NK-92 treated with Interleukin-12 subunit alpha and Interleukin-12 subunit beta, amount 100 ng/mL, for 24 hours (cell line): ENCODE results near the gene PUDP.
"Not testable (repeated sequence)": the region's sequence is repeated elsewhere in the genome, so short reads cannot be mapped to it uniquely, and the experiment has no call there.

Source experiments
- DNase-seq: peaks from one replicate; lab custom pipeline; 2025; lab: John Stamatoyannopoulos, UW

Gene PUDP

DNA sequence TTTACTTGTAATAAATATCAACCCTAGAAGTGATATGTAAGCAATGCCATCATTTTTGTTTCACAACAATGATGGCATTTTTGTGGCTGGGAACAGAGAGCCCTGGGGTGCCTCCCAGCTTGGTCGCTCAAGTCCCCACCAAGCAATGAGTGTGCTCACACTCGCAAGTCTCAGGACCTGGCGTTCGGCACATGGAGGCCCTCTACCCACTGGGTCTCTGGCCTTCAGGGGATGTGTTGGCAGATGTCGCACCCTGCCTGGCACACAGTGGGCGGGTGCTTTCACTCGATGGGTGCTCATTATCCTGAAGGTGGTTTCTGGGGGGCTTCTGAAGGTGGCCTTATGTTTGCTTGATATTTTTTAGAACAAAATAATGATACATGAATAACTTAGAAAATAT is 75.1 kb downstream of the PUDP start:
- DNase-seq, result no peak

- no peak for DNase-seq
Measured at GRCh38 chrX:7071390-7071789, 76.6 kb downstream of the PUDP start.

GRCh38 chrX:7069556-7069955 is 78.4 kb downstream of the PUDP start:
- DNase-seq, result no peak

GRCh38 chrX:7068939-7069367 is 79.0 kb downstream of the PUDP start:
- DNase-seq, result no peak

DNA sequence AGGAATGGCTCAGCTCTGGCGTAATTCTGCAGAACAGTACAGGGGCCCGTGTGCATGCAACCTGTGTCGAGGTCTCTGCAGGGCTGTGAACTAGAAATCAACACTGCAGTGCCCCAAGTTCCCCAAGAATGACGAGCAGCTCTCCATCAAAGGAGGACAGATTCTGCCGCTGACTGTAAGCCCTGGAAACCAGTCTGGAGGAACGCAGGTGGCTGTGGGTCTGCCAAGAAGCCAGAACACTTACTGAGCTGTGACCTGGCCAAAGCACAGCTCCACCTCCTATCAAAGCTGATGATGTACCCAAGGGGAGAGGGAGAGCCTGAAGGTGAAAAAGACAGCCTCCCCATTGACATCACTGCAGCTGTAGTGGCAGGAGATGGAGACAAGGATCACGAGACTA is 80.7 kb downstream of the PUDP start:
- no peak for DNase-seq

DNA sequence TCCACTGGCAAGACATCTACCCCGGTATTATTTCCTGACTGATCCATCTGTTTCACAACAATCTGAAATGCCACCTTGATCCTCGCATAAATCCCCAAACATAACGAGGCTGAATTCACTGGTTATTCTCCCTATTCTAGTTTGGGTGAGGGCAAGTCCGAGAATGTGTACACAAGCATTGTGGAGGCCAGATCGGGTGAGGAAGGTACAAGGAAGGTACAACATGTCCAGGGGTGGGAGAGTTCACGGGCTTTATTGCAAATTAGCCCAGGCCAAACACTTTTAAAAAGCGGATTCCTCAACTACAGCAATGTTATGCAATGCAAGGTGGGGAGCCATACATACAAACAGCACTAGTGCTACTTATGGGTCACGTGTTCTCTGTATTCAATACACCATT is 82.5 kb downstream of the PUDP start:
- DNase-seq, result no peak

DNA sequence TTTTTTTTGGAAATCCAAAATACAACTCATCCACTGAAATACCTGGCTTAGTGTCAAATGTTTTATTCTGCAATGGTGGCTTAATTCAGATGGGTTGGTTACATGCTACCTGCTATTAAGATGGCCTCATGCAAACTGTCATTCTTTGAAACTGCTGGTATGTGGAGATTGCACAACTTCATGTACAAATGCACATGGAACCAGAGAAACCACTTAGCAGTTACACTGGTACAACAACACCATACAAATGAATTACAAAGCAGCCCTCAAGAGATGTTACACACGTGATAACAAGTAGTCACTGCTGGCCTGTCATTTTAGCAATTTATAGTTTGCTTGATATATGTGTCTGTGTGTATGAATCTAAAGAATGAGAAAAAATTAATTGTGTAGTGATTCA is 85.0 kb downstream of the PUDP start:
- DNase-seq, result no peak

- no peak for DNase-seq
Measured at GRCh38 chrX:7062276-7062675, 85.7 kb downstream of the PUDP start.

DNA sequence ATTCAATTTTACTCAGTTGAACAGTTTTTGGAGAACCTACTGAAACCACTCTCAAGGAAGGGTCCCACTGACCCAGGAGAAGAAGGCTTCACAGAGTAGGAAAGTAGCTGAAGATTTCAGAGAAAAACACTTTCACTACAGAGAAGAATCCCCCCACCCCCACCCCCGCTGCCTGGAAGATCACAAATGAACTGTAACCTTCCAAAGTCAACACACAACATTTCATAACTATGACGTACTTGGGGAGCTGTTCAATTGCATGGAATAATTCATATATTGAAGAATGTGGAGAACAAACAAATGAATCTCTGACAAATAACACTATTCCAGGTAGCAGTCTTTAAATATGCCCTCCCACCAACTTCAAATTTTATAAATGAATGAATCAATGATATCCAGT is 86.5 kb downstream of the PUDP start:
- DNase-seq, result no peak

DNA sequence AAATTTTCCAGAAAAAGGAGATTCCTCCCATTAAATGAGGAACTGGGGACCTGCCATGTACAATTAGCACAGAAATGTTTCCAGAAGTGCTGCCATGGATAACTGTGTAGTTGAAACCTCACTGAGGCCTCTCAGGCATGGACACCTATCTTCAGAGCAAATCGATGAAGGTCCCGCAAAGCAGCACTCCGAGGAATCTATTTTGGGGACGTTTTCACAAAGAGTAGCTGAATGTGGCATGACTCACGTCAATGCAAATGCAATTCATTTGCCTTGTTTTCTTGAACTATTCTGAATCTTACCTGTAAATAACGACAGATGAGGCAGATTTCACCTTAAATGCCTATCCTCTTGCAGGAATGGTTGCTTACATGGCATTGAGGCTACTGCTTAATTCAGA is 87.5 kb downstream of the PUDP start:
- DNase-seq, result no peak

GRCh38 chrX:7059859-7060258 is 88.1 kb downstream of the PUDP start:
- no peak for DNase-seq

DNA sequence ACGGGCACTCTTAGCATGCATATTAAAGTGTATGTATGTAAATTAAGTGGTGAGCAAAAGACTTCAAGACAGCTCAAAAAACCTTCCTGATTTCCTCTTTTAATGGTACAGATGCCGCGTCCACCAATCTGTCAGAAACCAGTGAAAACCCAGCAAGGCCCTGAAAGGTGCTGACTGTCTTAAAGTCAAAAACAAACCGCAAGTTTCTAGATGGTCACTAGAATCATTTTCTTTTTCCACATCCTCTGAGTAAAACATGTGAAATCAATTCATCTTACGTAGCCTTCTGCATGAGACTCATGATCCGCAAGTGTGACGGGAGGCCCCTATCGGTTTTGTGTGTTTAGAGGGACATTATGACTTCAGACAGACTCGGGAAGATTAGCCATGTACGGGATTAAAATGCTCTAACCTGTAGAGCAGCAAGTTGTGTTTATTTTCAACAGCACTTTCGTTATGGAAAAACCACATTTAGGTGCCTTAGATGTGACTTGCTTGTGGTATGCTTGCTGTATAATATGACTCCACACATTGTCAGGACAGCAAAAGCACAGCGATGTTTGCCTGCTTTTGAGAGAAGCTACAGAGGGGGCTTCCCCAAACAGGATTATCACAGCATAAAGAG is 88.6 kb downstream of the PUDP start:
- no peak for DNase-seq

DNA sequence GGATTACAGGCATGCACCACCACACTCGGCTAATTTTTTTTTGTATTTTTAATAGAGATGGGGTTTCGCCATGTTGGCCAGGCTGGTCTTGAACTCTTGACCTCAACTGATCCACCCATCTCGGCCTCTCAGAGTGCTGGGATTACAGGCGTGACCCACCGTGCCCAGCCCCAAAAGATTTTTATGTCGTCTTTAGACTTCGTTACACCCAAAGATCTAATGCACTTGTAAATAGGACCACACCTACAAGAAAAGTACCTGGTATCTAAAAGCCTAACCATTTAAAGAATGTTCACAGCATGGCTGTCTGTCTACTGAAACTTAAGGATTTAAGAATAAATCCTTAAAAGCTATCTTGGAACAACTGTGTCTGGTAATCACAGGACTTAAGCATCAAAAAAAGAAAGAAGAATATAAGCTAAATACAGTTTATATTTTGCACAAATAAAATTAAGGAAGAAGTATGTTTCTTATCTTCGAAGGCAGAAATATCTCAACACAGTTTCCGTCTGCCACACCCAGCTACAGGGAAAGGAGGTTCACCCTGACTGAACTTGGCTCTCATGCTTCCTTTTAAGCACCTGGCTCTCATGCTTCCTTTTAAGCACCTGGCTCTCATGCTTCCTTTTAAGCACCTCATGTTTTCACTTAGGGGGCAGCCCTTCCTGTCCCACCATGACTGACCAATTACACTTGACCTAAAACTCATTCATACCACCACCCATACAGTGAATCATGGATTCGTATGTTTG is 92.4 kb downstream of the PUDP start:
- DNase-seq, result no peak

- no peak for DNase-seq
Measured at GRCh38 chrX:7054219-7055216, 93.4 kb downstream of the PUDP start.

GRCh38 chrX:7052541-7052940 is 95.4 kb downstream of the PUDP start:
- no peak for DNase-seq

- DNase-seq, result no peak
Measured at GRCh38 chrX:7050271-7050670, 97.7 kb downstream of the PUDP start.

DNA sequence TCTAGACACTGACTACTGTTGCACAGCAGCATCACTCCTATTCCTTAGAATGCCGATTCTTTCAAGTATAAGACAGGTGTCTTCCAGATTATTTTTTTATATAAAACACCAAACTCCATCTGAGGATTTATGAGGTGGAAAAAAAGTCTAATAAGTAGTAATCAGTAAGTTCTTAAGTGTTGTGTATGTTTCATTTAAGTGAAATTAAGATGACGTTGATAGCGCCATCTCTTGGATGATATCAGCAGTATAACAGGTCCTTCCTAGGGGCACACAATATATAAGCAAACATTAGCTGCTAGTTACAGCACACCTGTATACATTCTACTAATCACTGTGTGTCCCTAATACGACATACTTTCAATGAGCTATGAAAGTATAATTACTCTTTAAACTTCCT is 100.0 kb downstream of the PUDP start:
- DNase-seq, result no peak

DNA sequence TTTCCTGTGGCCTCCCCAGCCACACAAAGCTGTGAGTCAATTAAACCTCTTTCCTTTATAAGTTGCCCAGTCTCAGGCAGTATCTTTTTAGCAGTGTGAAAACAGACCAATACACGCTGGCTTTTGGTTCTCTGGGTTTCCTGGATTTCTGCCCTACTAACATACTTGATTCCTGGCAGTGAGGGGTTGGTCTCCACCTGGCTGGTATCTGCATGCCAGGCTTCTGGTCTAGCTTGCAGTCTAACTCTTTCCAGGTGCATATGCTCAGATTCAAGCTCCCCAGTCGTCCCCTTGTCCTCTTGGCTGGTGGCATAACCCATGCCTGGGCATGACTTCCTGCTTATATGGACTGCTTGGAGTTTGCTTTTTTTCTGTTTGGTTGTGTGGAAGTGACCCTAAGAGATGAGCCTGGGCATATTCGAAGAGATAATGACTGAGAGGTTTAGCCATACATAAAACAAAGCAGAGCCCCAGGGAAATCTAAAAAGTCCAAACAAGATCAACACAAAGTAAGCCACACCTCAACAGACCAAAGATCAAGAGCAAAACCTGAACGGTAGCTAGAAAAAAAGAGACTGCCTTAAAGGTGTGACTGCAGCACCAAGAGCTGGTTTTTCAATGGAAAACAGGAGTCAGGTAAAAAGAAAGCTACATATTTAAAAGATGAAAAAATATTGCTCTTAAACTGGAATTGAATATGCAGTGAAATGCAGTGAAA is 102.6 kb downstream of the PUDP start:
- no peak for DNase-seq

DNA sequence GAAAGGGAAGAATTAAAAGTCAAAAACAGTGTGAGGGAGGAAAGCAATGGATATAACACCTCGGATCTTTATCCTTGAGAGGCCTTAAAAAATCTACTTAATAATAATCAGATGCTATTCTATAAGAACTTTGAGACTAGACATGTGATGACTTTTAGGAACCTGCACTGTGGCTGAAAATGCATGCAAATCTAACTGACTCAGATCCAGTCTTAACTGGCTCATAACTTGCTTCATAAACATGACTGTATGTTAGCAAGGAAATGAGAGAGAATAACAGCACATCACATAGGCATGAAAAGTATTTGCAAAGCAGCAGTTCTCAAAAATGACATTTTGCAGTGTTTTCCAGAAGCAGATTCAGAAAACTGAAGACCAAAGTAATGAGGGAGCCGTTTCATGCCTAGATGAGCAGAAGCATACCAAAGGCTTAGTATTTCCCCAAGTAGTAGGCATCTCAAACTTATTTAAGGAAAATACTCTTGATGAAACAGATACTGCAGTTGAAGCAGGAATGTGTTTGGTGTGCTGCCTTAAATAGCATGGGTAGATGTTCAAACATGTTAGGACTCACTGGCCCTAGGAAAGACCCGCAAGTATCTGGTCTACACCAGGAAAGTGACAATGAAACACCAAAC is 104.0 kb downstream of the PUDP start:
- not testable (repeated sequence) for DNase-seq

DNA sequence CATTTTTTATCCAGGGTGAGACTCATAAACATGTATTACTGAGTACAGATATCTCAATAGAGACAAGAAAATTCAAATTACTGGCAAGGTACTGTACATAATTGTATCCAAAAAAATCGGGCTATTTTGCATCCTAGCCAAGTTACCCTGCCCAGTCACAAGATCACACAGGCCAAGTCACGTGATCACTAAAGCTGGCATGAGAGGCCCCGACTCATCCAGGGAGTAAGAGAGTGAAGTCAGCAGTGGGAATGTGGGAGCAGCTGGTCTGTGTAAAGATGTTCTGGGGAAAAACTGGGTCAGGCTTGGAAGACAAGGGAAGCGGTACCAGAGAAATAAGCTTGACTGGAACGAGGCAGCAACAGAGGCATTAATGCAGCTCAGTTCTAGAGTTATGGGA is 119.7 kb downstream of the PUDP start:
- no peak for DNase-seq

- no peak for DNase-seq
Measured at GRCh38 chrX:7027071-7027470, 120.9 kb downstream of the PUDP start.

GRCh38 chrX:7026365-7026764 is 121.6 kb downstream of the PUDP start:
- not testable (repeated sequence) for DNase-seq
